ENCODE results near the gene RNF8.

RNF8 gene

GRCh38 chr6:37359039-37359438 is 5.3 kb downstream of the RNF8 start:
- DNase-seq (ENCODE audit: low spot score) = no peak

GRCh38 chr6:37362101-37362828 is 8.5 kb downstream of the RNF8 start:
- no peak for DNase-seq (ENCODE audit: low spot score)

GRCh38 chr6:37365791-37366190 is 12.0 kb downstream of the RNF8 start:
- DNase-seq (ENCODE audit: low spot score) = peak; percentile 10

GRCh38 chr6:37366910-37367309 is 13.1 kb downstream of the RNF8 start:
- no peak for DNase-seq (ENCODE audit: low spot score)

- no peak for DNase-seq (ENCODE audit: low spot score)
Measured at GRCh38 chr6:37368961-37369320, 15.2 kb downstream of the RNF8 start.

GRCh38 chr6:37369321-37370201 is 15.8 kb downstream of the RNF8 start:
- no peak for DNase-seq (ENCODE audit: low spot score)

- no peak for DNase-seq (ENCODE audit: low spot score)
Measured at GRCh38 chr6:37371154-37372083, 17.6 kb downstream of the RNF8 start.

GRCh38 chr6:37372116-37372515 is 18.3 kb downstream of the RNF8 start:
- DNase-seq (ENCODE audit: low spot score) = no peak

- DNase-seq (ENCODE audit: low spot score) = no peak
Measured at GRCh38 chr6:37373822-37374471, 20.2 kb downstream of the RNF8 start.

- no peak for DNase-seq (ENCODE audit: low spot score)
Measured at GRCh38 chr6:37375376-37375775, 21.6 kb downstream of the RNF8 start.

- DNase-seq (ENCODE audit: low spot score) = no peak
Measured at GRCh38 chr6:37376078-37376743, 22.4 kb downstream of the RNF8 start.

GRCh38 chr6:37381579-37381978 is 27.8 kb downstream of the RNF8 start:
- DNase-seq (ENCODE audit: low spot score) = peak; percentile 52

GRCh38 chr6:37382994-37383765 is 29.4 kb downstream of the RNF8 start:
- no peak for DNase-seq (ENCODE audit: low spot score)

- DNase-seq (ENCODE audit: low spot score) = no peak
Measured at GRCh38 chr6:37388578-37388977, 34.8 kb downstream of the RNF8 start.

- no peak for DNase-seq (ENCODE audit: low spot score)
Measured at GRCh38 chr6:37389857-37390256, 36.1 kb downstream of the RNF8 start.

GRCh38 chr6:37391120-37391519 is 37.3 kb downstream of the RNF8 start:
- no peak for DNase-seq (ENCODE audit: low spot score)

- no peak for DNase-seq (ENCODE audit: low spot score)
Measured at GRCh38 chr6:37392821-37393220, 39.0 kb downstream of the RNF8 start.

GRCh38 chr6:37393381-37393929 is 39.7 kb downstream of the RNF8 start:
- no peak for DNase-seq (ENCODE audit: low spot score)

- peak; percentile 71 for DNase-seq (ENCODE audit: low spot score)
Measured at GRCh38 chr6:37396571-37397180, 42.9 kb downstream of the RNF8 start.

GRCh38 chr6:37399131-37399530 is 45.3 kb downstream of the RNF8 start:
- DNase-seq (ENCODE audit: low spot score) = no peak
